HG03439 (cell line): ENCODE results near the gene PTPRN2.

ENCODE experiments used
- ATAC-seq: cut with Tn5 transposase; IDR thresholded peaks from one replicate; pipeline ENCODE4 v1.9.1; 2021; ENCODE audit warnings: mild to moderate bottlenecking, moderate library complexity; ENCODE audit not compliant: unreplicated experiment

PTPRN2 gene

GRCh38 chr7:158374146-158374545 lies 213.5 kb downstream of the PTPRN2 start:
- no peak for ATAC-seq

- ATAC-seq = no peak
Observed at GRCh38 chr7:158373476-158374133, 214.0 kb downstream of the PTPRN2 start.

GRCh38 chr7:158372400-158373342 lies 215.0 kb downstream of the PTPRN2 start:
- ATAC-seq = no peak

GRCh38 chr7:158371856-158372255 lies 215.8 kb downstream of the PTPRN2 start:
- no peak for ATAC-seq

- ATAC-seq = no peak
Observed at GRCh38 chr7:158369866-158370265, 217.8 kb downstream of the PTPRN2 start.

GRCh38 chr7:158369290-158369689 lies 218.3 kb downstream of the PTPRN2 start:
- ATAC-seq = no peak

- no peak for ATAC-seq
Observed at GRCh38 chr7:158368449-158368848, 219.2 kb downstream of the PTPRN2 start.

- ATAC-seq = no peak
Observed at GRCh38 chr7:158367634-158367982, 220.0 kb downstream of the PTPRN2 start.

- no peak for ATAC-seq
Observed at GRCh38 chr7:158366916-158367633, 220.5 kb downstream of the PTPRN2 start.

GRCh38 chr7:158366346-158366745 lies 221.3 kb downstream of the PTPRN2 start:
- no peak for ATAC-seq

- ATAC-seq = no peak
Observed at GRCh38 chr7:158365267-158365666, 222.4 kb downstream of the PTPRN2 start.

- no peak for ATAC-seq
Observed at GRCh38 chr7:158364451-158364850, 223.2 kb downstream of the PTPRN2 start.

- ATAC-seq = no peak
Observed at GRCh38 chr7:158362912-158363905, 224.4 kb downstream of the PTPRN2 start.

- no peak for ATAC-seq
Observed at GRCh38 chr7:158362001-158362400, 225.6 kb downstream of the PTPRN2 start.

- no peak for ATAC-seq
Observed at GRCh38 chr7:158361326-158361946, 226.2 kb downstream of the PTPRN2 start.

- ATAC-seq = no peak
Observed at GRCh38 chr7:158358926-158359645, 228.5 kb downstream of the PTPRN2 start.

GRCh38 chr7:158357898-158358821 lies 229.5 kb downstream of the PTPRN2 start:
- ATAC-seq = no peak
